HCT116 (cell line): ENCODE data around the gene TBX4. TPM values are rescaled to one million over a fixed set of nuclear protein-coding genes. Genes with fewer than 3 reads are reported as not detected.
A peak's percentile ranks its signal among the peaks of the same experiment; 100 is the strongest.

Experiments
- ATAC-seq: fragments of 200-7000 bp; cut with Tn5 transposase; 2 replicates; pipeline ENCODE4 v1.9.1; 2020; ENCODE audit warnings: mild to moderate bottlenecking, moderate library complexity
- Bru-seq: library from RNA; stranded (reverse); fragments of 400-500 nt; gene quantifications from one replicate; lab custom pipeline; 2021; lab: Mats Ljungman, UMichigan
- BruChase-seq, 2 experiments: library from RNA; stranded (reverse); fragments of 400-500 nt; gene quantifications; one replicate each; lab custom pipeline; 2021; lab: Mats Ljungman, UMichigan
- BruUV-seq: library from RNA; stranded (reverse); fragments of 400-500 nt; replicated peaks from 2 replicates; lab custom pipeline; 2021; lab: Mats Ljungman, UMichigan
- CTCF ChIA-PET: fragments of 300-600 bp; sonication (Branson Sonifier 250); formaldehyde crosslinking; loops from one replicate; lab custom pipeline; 2021; ENCODE audit warnings: antibody characterized with exemption; lab: Charles Lee
- POLR2A ChIA-PET: fragments of 300-600, 350-600 bp; sonication (Branson Sonifier 250); formaldehyde crosslinking; loops from one replicate; lab custom pipeline; 2021; ENCODE audit warnings: antibody characterized with exemption; lab: Charles Lee
- RAD21 ChIA-PET, 2 experiments: fragments of 300-600 bp; sonication (Branson Sonifier 250); formaldehyde crosslinking; loops; one replicate each; lab custom pipeline; 2023; ENCODE audit warnings: low total read pairs in 2 of 2; ENCODE audit not compliant: uncharacterized antibody in 2 of 2, unreplicated experiment in 2 of 2, low non-redundant PET in 1 of 2; lab: Charles Lee
- DNase-seq: peaks from one replicate; pipeline ENCODE4 v3.0.0-alpha.2; 2010; ENCODE audit warnings: low read depth, low spot score
- H2AFZ ChIP-seq: fragments of 200-600 bp; shearing (Covaris generic), sonication (generic); 2 replicates; pipeline ENCODE4 v1.6.1; 2017; ENCODE audit warnings: low read depth, mixed run types, mixed read lengths, antibody characterized with exemption, low read length; ENCODE audit not compliant: poor library complexity, severe bottlenecking
- H3K27ac ChIP-seq: 2 replicates; pipeline ENCODE4 v1.5.1; 2012; ENCODE audit warnings: low read depth, low read length
- H3K27me3 ChIP-seq: fragments of 200-600 bp; sonication (generic); 2 replicates; pipeline ENCODE4 v1.6.1; 2016; ENCODE audit warnings: mixed run types, low read length, mixed read lengths; ENCODE audit not compliant: insufficient read depth
- H3K36me3 ChIP-seq, 2 experiments: fragments of 200-500 bp in 1 of 2; fragments of 200-600 bp in 1 of 2; sonication (Bioruptor generic) in 1 of 2; sonication (generic) in 1 of 2; 2 replicates each; pipeline versions ENCODE4 v1.5.1 to v1.6.1; 2014 to 2016; ENCODE audit warnings: low read length in 2 of 2, inconsistent platforms in 1 of 2, mixed read lengths in 1 of 2, mixed run types in 1 of 2; ENCODE audit not compliant: insufficient read depth in 2 of 2, control insufficient read depth in 1 of 2
- H3K4me1 ChIP-seq, 2 experiments: fragments of 200-600 bp in 1 of 2; sonication (generic) in 1 of 2; 2 replicates each; pipeline versions ENCODE4 v1.5.1 to v1.6.1; 2012 to 2017; ENCODE audit warnings: low read length in 2 of 2, inconsistent platforms in 1 of 2, mild to moderate bottlenecking in 1 of 2, mixed read lengths in 1 of 2, mixed run types in 1 of 2, moderate library complexity in 1 of 2; ENCODE audit not compliant: insufficient read depth in 2 of 2, control insufficient read depth in 1 of 2
- H3K4me2 ChIP-seq: fragments of 200-600 bp; sonication (generic); 2 replicates; pipeline ENCODE4 v1.6.1; 2017; ENCODE audit warnings: mixed run types, low read length, mixed read lengths
- H3K4me3 ChIP-seq, 2 experiments: fragments of 200-600 bp in 1 of 2; sonication (generic) in 1 of 2; replicated peaks in 1 of 2; 2 replicates each; pipeline ENCODE4 v1.5.1; 2011 to 2016; ENCODE audit warnings: low read length in 2 of 2, control low read depth in 1 of 2, low read depth in 1 of 2, mild to moderate bottlenecking in 1 of 2, mixed read lengths in 1 of 2, mixed run types in 1 of 2
- H3K79me2 ChIP-seq: fragments of 200-600 bp; sonication (generic); 2 replicates; pipeline ENCODE4 v1.6.1; 2017; ENCODE audit warnings: mild to moderate bottlenecking, mixed run types, low read length, moderate library complexity, mixed read lengths; ENCODE audit not compliant: insufficient read depth
- H3K9ac ChIP-seq: fragments of 200-600 bp; sonication (generic); 2 replicates; pipeline ENCODE4 v1.6.1; 2016; ENCODE audit warnings: low read length, mixed read lengths
- H3K9me2 ChIP-seq: fragments of 200-600 bp; sonication (generic), shearing (Covaris generic); 2 replicates; pipeline ENCODE4 v1.6.1; 2017; ENCODE audit warnings: mixed run types, mild to moderate bottlenecking, moderate library complexity; ENCODE audit not compliant: insufficient read depth
- H3K9me3 ChIP-seq, 2 experiments: fragments of 200-500 bp in 1 of 2; fragments of 200-600 bp in 1 of 2; sonication (Bioruptor generic) in 1 of 2; sonication (generic) in 1 of 2; 2 replicates each; pipeline ENCODE4 v1.6.1; 2014 to 2017; ENCODE audit warnings: low read length in 2 of 2, mixed read lengths in 2 of 2, inconsistent platforms in 1 of 2, low read depth in 1 of 2, mild to moderate bottlenecking in 1 of 2, mixed run types in 1 of 2, moderate library complexity in 1 of 2; ENCODE audit not compliant: control insufficient read depth in 1 of 2, insufficient read depth in 1 of 2
- H4K20me1 ChIP-seq: fragments of 200-600 bp; sonication (generic), shearing (Covaris generic); 2 replicates; pipeline ENCODE4 v1.6.1; 2017; ENCODE audit warnings: mixed run types, mild to moderate bottlenecking, moderate library complexity; ENCODE audit not compliant: insufficient read depth
- CBX3 ChIP-seq: IDR thresholded peaks from 2 replicates; pipeline ENCODE4 v1.6.1; 2012; ENCODE audit warnings: low read depth
- EZH2 ChIP-seq: fragments of 200-600 bp; sonication (generic); IDR thresholded peaks from 2 replicates; pipeline ENCODE4 v1.6.1; 2017; ENCODE audit warnings: antibody characterized with exemption, mixed run types
- JUND ChIP-seq: IDR thresholded peaks from 2 replicates; pipeline ENCODE4 v1.6.1; 2012
- SIN3A ChIP-seq: IDR thresholded peaks from 2 replicates; pipeline ENCODE4 v1.6.1; 2012; ENCODE audit warnings: low read depth
- YY1 ChIP-seq: IDR thresholded peaks from 2 replicates; pipeline ENCODE4 v1.6.1; 2011; ENCODE audit warnings: low read length, low read depth, moderate library complexity, mild to moderate bottlenecking; ENCODE audit not compliant: insufficient replicate concordance; ENCODE audit errors: extremely low read depth
- ZFX ChIP-seq: fragments of 450-650 bp; IDR thresholded peaks from 2 replicates; pipeline ENCODE4 v1.6.1; 2017
- intact Hi-C: fragments of 100-400 bp; cut with micrococcal nuclease; formaldehyde crosslinking; loops from 2 replicates; pipeline ENCODE4 v1.10.0; 2022
- long read RNA-seq: library from polyadenylated mRNA; unstranded; transcript quantifications from one replicate; pipeline ENCODE4 v2.0.0, GENCODE V29; 2021; ENCODE audit not compliant: unreplicated experiment
- polyA plus RNA-seq: library from polyadenylated mRNA; unstranded; fragments of >200 nt; gene quantifications from 2 replicates; pipeline ENCODE4 v1.2.1, GENCODE V29; 2012; ENCODE audit warnings: missing spikeins
- total RNA-seq: library from RNA; stranded (reverse); gene quantifications from one replicate; pipeline ENCODE4 v1.2.1, GENCODE V29; 2021; ENCODE audit not compliant: unreplicated experiment
- TF ChIP-seq, protein P1 (sequence below): IDR thresholded peaks from 2 replicates; pipeline ENCODE4 v1.6.1; 2011; ENCODE audit warnings: mild to moderate bottlenecking, low read length, moderate library complexity; ENCODE audit not compliant: insufficient replicate concordance; ENCODE audit errors: extremely low read depth
- TF ChIP-seq, protein P2 (sequence below): IDR thresholded peaks from 2 replicates; pipeline ENCODE4 v1.6.1; 2012; ENCODE audit warnings: low read depth

TBX4 gene
- total RNA-seq (0.27 TPM), Bru-seq, nascent RNA (percentile 19 among the genes with signal in this experiment), BruChase-seq, experiment 1, labeled RNA remaining after a 6-hour chase (percentile 21 among the genes with signal in this experiment), BruChase-seq, experiment 2, labeled RNA remaining after a 2-hour chase (percentile 18 among the genes with signal in this experiment)
- 0.36 and 0.41 TPM in 2 replicates for polyA plus RNA-seq
- long read RNA-seq: 0 reads

DNA sequence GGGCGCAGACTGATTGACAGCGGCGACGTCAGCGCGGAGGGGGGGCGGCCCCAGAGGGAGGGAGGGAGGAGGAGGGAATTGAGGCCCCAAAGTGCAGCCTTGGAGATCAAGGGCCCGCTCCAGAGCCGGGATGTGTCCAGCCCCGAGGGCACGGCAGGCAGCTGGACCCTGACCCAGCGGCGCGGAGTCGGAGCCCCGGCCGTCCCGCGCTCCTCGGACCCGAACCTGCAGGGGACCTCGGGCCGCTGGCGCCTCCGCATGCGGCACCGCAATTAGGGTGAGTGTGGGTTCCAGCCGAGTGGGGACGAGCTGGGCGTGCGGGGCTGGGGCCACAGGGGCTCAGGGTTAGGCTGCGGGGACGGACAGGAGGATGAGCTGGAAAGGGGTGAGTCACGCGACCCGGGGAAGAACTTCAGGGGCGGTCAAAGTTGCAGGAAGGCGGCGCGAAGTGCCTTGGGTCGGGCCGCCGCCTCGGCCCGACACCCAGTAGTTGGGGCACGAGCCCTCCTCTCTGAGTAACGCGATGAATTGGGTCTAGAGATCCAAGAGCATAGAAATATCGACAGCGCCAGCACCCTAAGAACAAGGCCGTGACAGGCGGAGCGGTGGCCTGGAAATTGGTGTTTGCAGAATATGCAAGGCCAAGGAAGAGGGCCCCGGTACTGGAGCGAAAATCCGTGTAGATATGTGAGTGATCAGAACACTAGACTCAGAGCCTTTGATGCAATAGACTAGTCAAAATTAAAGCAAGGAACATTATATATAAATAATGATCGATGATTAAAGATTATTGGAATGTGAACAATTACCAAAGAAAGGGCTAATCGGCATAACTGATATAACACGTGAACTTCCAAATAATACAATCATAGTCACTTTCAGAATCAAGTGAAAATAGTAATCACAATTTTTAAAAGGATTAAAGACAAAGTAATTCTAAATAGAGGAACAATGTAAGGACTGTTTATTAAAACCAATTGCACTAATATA, at the start of gene TBX4:
TBX4 (plus strand) TSS at position 122 of the 990 bp plus-strand sequence. CDS start 4,069 bp downstream, outside the sequence.
- intact Hi-C loops: no loop called here
- Histone ChIP-seq H3K9me3 (no peaks in the 10 kb centered on the region), H3K9me2 (no peaks in the 10 kb centered on the region), H3K36me3 (no peaks in the 10 kb centered on the region), H3K9ac (no peak within 1 kb of the TSS), H3K79me2 (no peaks in the 10 kb centered on the region), H3K4me2 (no peak within 1 kb of the TSS), H3K27ac (no peak within 1 kb of the TSS), H3K27me3 (no peaks in the 10 kb centered on the region)
- CTCF ChIA-PET: no interaction called here
- RAD21 ChIA-PET: no interaction called here
- DNase-seq (no peak), ATAC-seq (no peak)
- no TSS peak for BruUV-seq
- no peak for TF ChIP-seq SIN3A
- TF ChIP-seq JUND: no peak
- no peak for TF ChIP-seq CBX3
- TF ChIP-seq ZFX: no peak
- TF ChIP-seq, protein P1, sequence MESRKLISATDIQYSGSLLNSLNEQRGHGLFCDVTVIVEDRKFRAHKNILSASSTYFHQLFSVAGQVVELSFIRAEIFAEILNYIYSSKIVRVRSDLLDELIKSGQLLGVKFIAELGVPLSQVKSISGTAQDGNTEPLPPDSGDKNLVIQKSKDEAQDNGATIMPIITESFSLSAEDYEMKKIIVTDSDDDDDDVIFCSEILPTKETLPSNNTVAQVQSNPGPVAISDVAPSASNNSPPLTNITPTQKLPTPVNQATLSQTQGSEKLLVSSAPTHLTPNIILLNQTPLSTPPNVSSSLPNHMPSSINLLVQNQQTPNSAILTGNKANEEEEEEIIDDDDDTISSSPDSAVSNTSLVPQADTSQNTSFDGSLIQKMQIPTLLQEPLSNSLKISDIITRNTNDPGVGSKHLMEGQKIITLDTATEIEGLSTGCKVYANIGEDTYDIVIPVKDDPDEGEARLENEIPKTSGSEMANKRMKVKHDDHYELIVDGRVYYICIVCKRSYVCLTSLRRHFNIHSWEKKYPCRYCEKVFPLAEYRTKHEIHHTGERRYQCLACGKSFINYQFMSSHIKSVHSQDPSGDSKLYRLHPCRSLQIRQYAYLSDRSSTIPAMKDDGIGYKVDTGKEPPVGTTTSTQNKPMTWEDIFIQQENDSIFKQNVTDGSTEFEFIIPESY: no peak
- TF ChIP-seq, protein P2, sequence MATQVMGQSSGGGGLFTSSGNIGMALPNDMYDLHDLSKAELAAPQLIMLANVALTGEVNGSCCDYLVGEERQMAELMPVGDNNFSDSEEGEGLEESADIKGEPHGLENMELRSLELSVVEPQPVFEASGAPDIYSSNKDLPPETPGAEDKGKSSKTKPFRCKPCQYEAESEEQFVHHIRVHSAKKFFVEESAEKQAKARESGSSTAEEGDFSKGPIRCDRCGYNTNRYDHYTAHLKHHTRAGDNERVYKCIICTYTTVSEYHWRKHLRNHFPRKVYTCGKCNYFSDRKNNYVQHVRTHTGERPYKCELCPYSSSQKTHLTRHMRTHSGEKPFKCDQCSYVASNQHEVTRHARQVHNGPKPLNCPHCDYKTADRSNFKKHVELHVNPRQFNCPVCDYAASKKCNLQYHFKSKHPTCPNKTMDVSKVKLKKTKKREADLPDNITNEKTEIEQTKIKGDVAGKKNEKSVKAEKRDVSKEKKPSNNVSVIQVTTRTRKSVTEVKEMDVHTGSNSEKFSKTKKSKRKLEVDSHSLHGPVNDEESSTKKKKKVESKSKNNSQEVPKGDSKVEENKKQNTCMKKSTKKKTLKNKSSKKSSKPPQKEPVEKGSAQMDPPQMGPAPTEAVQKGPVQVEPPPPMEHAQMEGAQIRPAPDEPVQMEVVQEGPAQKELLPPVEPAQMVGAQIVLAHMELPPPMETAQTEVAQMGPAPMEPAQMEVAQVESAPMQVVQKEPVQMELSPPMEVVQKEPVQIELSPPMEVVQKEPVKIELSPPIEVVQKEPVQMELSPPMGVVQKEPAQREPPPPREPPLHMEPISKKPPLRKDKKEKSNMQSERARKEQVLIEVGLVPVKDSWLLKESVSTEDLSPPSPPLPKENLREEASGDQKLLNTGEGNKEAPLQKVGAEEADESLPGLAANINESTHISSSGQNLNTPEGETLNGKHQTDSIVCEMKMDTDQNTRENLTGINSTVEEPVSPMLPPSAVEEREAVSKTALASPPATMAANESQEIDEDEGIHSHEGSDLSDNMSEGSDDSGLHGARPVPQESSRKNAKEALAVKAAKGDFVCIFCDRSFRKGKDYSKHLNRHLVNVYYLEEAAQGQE: no peak
- no peak for TF ChIP-seq EZH2
- no peak for TF ChIP-seq YY1
- TF ChIP-seq, all 23 proteins: peak for 0
- no peaks in the 10 kb centered on the region for H4K20me1 ChIP-seq
- H2AFZ ChIP-seq: no peak within 1 kb of the TSS
- no peak within 1 kb of the TSS for H3K4me3 ChIP-seq
- H3K4me1 ChIP-seq: no peaks in the 10 kb centered on the region
- POLR2A ChIA-PET: no interaction called here
